SK-N-SH (cell line): ENCODE measurements around the gene ARL4D. TPM values are rescaled to one million over a fixed set of nuclear protein-coding genes. Genes with fewer than 3 reads are reported as not detected.

Experiments used
- CTCF ChIA-PET: fragments of 300-600, 350-600 bp; formaldehyde crosslinking; extraction: SDS; loops from one replicate; lab custom pipeline; 2021; lab: Yijun Ruan, JAX
- POLR2A ChIA-PET: fragments of 350-600 bp; sonication (Branson Sonifier 250); formaldehyde crosslinking; extraction: SDS; loops from one replicate; lab custom pipeline; 2020; ENCODE audit warnings: antibody characterized with exemption, inconsistent platforms; lab: Yijun Ruan, JAX
- DNase-seq: peaks from one replicate; pipeline ENCODE4 v3.0.0; 2012
- H2AFZ ChIP-seq: fragments of 200-600 bp; sonication (generic); 2 replicates; pipeline ENCODE4 v1.8.1; 2016; ENCODE audit warnings: antibody characterized with exemption, mild to moderate bottlenecking, low read depth
- H3F3A ChIP-seq: fragments of 200-600 bp; sonication (generic); replicated peaks from 2 replicates; pipeline ENCODE3; 2016; ENCODE audit warnings: antibody characterized with exemption, mild to moderate bottlenecking; ENCODE audit not compliant: insufficient read depth
- H3K27ac ChIP-seq, 2 experiments: fragments of 200-500 bp in 1 of 2; fragments of 200-600 bp in 1 of 2; sonication (Bioruptor generic) in 1 of 2; sonication (generic), shearing (Covaris generic) in 1 of 2; 2 replicates each; pipeline versions ENCODE4 v1.5.1 to v1.6.1; 2014 to 2016; ENCODE audit warnings: low read depth in 2 of 2, inconsistent platforms in 1 of 2, low read length in 1 of 2, mild to moderate bottlenecking in 1 of 2, mixed read lengths in 1 of 2
- H3K27me3 ChIP-seq: fragments of 200-600 bp; sonication (generic), shearing (Covaris generic); 2 replicates; pipeline ENCODE4 v1.6.1; 2016; ENCODE audit warnings: mixed run types; ENCODE audit not compliant: insufficient read depth
- H3K36me3 ChIP-seq, 2 experiments: fragments of 200-500 bp in 1 of 2; fragments of 200-600 bp in 1 of 2; sonication (Bioruptor generic) in 1 of 2; sonication (generic) in 1 of 2; replicated peaks in 1 of 2; 2 replicates each; pipeline versions ENCODE3 to v1.5.1; 2014 to 2016; ENCODE audit warnings: low read length in 1 of 2, mild to moderate bottlenecking in 1 of 2; ENCODE audit not compliant: insufficient read depth in 2 of 2, control insufficient read depth in 1 of 2
- H3K4me1 ChIP-seq, 2 experiments: fragments of 200-500 bp in 1 of 2; fragments of 200-600 bp in 1 of 2; sonication (Bioruptor generic) in 1 of 2; sonication (generic), shearing (Covaris generic) in 1 of 2; 2 replicates each; pipeline versions ENCODE4 v1.5.1 to v1.6.1; 2014 to 2016; ENCODE audit warnings: low read depth in 1 of 2, low read length in 1 of 2, mixed run types in 1 of 2; ENCODE audit not compliant: insufficient read depth in 2 of 2, control insufficient read depth in 1 of 2
- H3K4me2 ChIP-seq: fragments of 200-600 bp; sonication (generic), shearing (Covaris generic); 2 replicates; pipeline ENCODE4 v1.6.1; 2017; ENCODE audit warnings: mixed run types
- H3K4me3 ChIP-seq, 2 experiments: fragments of 200-500 bp in 1 of 2; fragments of 200-600 bp in 1 of 2; sonication (Bioruptor generic) in 1 of 2; sonication (generic), shearing (Covaris generic) in 1 of 2; 2 replicates each; pipeline versions ENCODE4 v1.5.1 to v1.8.1; 2014 to 2016; ENCODE audit warnings: low read depth in 2 of 2, inconsistent platforms in 1 of 2, low read length in 1 of 2, mild to moderate bottlenecking in 1 of 2, mixed read lengths in 1 of 2, moderate library complexity in 1 of 2
- H3K79me2 ChIP-seq: fragments of 200-600 bp; sonication (generic); 2 replicates; pipeline ENCODE4 v1.8.1; 2017; ENCODE audit warnings: mild to moderate bottlenecking; ENCODE audit not compliant: insufficient read depth
- H3K9ac ChIP-seq: fragments of 200-600 bp; sonication (generic); 2 replicates; pipeline ENCODE4 v1.6.1; 2017; ENCODE audit warnings: mixed run types
- H3K9me2 ChIP-seq: fragments of 200-600 bp; sonication (generic); 2 replicates; pipeline ENCODE4 v1.6.1; 2017; ENCODE audit warnings: mixed run types
- H3K9me3 ChIP-seq: fragments of 200-600 bp; sonication (generic); 2 replicates; pipeline ENCODE4 v1.6.1; 2017; ENCODE audit warnings: mixed run types, mild to moderate bottlenecking, moderate library complexity
- H4K20me1 ChIP-seq: fragments of 200-600 bp; sonication (generic); 2 replicates; pipeline ENCODE4 v1.6.1; 2017; ENCODE audit warnings: mild to moderate bottlenecking, mixed run types; ENCODE audit not compliant: insufficient read depth
- EZH2phosphoT487 ChIP-seq: fragments of 200-600 bp; sonication (generic); IDR thresholded peaks from 2 replicates; pipeline ENCODE4 v1.6.1; 2017; ENCODE audit warnings: low read depth, mixed run types, mild to moderate bottlenecking, antibody characterized with exemption, moderate library complexity, borderline replicate concordance
- GABPA ChIP-seq: IDR thresholded peaks from 2 replicates; pipeline ENCODE4 v1.4.0; 2012; ENCODE audit warnings: low read depth, mild to moderate bottlenecking
- GATA2 ChIP-seq: sonication (generic); formaldehyde crosslinking; IDR thresholded peaks from 2 replicates; pipeline ENCODE4 v1.5.0; 2020; ENCODE audit warnings: mild to moderate bottlenecking, missing genetic modification reagents
- MAX ChIP-seq: IDR thresholded peaks from 2 replicates; pipeline ENCODE4 v1.4.0; 2012; ENCODE audit warnings: low read depth
- RCOR1 ChIP-seq: fragments of 150-350 bp; IDR thresholded peaks from 2 replicates; pipeline ENCODE4 v1.6.1; 2017; ENCODE audit warnings: antibody characterized with exemption, low read length
- REST ChIP-seq: IDR thresholded peaks from 2 replicates; pipeline ENCODE4 v1.6.1; 2012; ENCODE audit warnings: mild to moderate bottlenecking, low read depth, low read length, moderate library complexity
- USF1 ChIP-seq: IDR thresholded peaks from 2 replicates; pipeline ENCODE4 v1.4.0; 2012; ENCODE audit warnings: low read depth, borderline replicate concordance
- YY1 ChIP-seq: IDR thresholded peaks from 2 replicates; pipeline ENCODE4 v1.4.0; 2012; ENCODE audit warnings: low read depth, mild to moderate bottlenecking
- ZBTB33 ChIP-seq: IDR thresholded peaks from 2 replicates; pipeline ENCODE4 v1.4.0; 2012; ENCODE audit warnings: low read depth, borderline replicate concordance
- WGBS: methylation state at CpG from one replicate; pipeline ENCODE4 v1.1.6; 2017; ENCODE audit warnings: low lambda C conversion rate; 5-methylcytosine and 5-hydroxymethylcytosine counted together
- polyA plus RNA-seq, 3 experiments: library from polyadenylated mRNA; depleted of rRNA; stranded (reverse); fragments of >200 nt; gene quantifications; 2 replicates each; pipeline ENCODE4 v1.2.3, GENCODE V29; 2012

The ARL4D gene
- polyA plus RNA-seq, 1 of the 3 experiments (the other 2 are of a cell fraction) = 29.5 TPM

GRCh38 chr17:43400943-43401717, 2.3 kb downstream of the ARL4D start (continued):
- TF ChIP-seq REST (0 out of 2 replicates have a peak, but pooled peaks have one; percentile 47), USF1 (no peak), ZBTB33 (no peak), RCOR1 (no peak)

GRCh38 chr17:43402078-43402477, 3.3 kb downstream of the ARL4D start:
- Histone ChIP-seq H3K4me1 (peaks cover 10 to 22% of the 10 kb centered on the region in 2 experiments; a peak in 3 of 4 replicates), H3K79me2 (peaks cover 47% of the 10 kb centered on the region), H3K9me2 (no peaks in the 10 kb centered on the region), H3K27ac (peak overlapping the region in 1 of 2 experiments; percentile 92; a peak in 2 of 4 replicates), H3K27me3 (no peaks in the 10 kb centered on the region), H3K4me3 (no peak overlapping the region), H2AFZ (no peak overlapping the region), H3K4me2 (peak overlapping the region; percentile 89), H3K9ac (peak overlapping the region; percentile 67), H3F3A (peaks cover 15% of the 10 kb centered on the region), H3K36me3 (peaks cover 0 to 4% of the 10 kb centered on the region in 2 experiments), H3K9me3 (no peaks in the 10 kb centered on the region), H4K20me1 (no peaks in the 10 kb centered on the region)
- CTCF ChIA-PET = interaction anchor here (3.1 to 12.4 kb wide), 3 partner anchors 8 to 82 kb away, joined by 30 to 430 read pairs (median 33); partner anchors contain the start of gene DHX8
- DNase-seq = no peak
- 97% methylated on average over 3 of the region's 6 CpGs for WGBS
- TF ChIP-seq EZH2phosphoT487 (no peak), YY1 (no peak), GATA2 (no peak), GABPA (no peak), MAX (no peak)
- POLR2A ChIA-PET = interaction anchor here (1.0 kb wide), 1 partner anchor 14 kb away, joined by 3 read pairs; no protein-coding TSS in a partner anchor
